Measurements from ENCODE around the gene INCENP. TPM values are rescaled to one million over a fixed set of nuclear protein-coding genes. Genes with fewer than 3 reads are reported as not detected.

INCENP gene
- total and polyA plus RNA-seq, 2 donors (not counting 1 experiment from before 2014, with no cell fraction given) = 8.9 to 37.8 TPM

GRCh38 chr11:62105667-62106191 is 18.1 kb upstream of the INCENP start:
- TF ChIP-seq CTCF (IDR thresholded peaks at IDR 0.05) (no peak), EZH2 (IDR thresholded peaks at IDR 0.05; ENCODE audit: borderline replicate concordance, insufficient read depth, low read depth, low read length, poor library complexity, severe bottlenecking) (no peak)
- intact Hi-C loops (cut with micrococcal nuclease) = no loop called here
- Mint-ChIP-seq H3K4me3 (no peak overlapping the region), H3K9me3 (ENCODE audit: insufficient read depth) (no peaks in the 10 kb centered on the region), H3K27ac (no peak overlapping the region), H3K4me1 (peaks cover 7% of the 10 kb centered on the region), H3K27me3 (no peaks in the 10 kb centered on the region)
- Histone ChIP-seq H3K79me2 (ENCODE audit: control insufficient read depth, insufficient read depth, low read length) (no peaks in the 10 kb centered on the region), H3K9me3 (ENCODE audit: control extremely low read depth in 1 of 3, control insufficient read depth in 2 of 3, insufficient read depth in 1 of 3, low read length in 2 of 3) (peaks cover 0 to 7% (median 0%) of the 10 kb centered on the region in 3 donors), H4K20me1 (ENCODE audit: control insufficient read depth, insufficient read depth, low read length, poor library complexity, severe bottlenecking) (no peaks in the 10 kb centered on the region), H3K4me1 (ENCODE audit: control insufficient read depth in 2 of 2, insufficient read depth in 2 of 2, low read length in 2 of 2) (peaks cover 0 to 4% of the 10 kb centered on the region in 2 donors), H3K4me3 (ENCODE audit: control extremely low read depth in 1 of 5, extremely low read depth in 1 of 5, insufficient read depth in 1 of 5, low read depth in 2 of 5, low read length in 4 of 5) (no peak overlapping the region), H3K27ac (ENCODE audit: low read length in 2 of 2) (no peak overlapping the region), H3K9ac (ENCODE audit: low read length) (no peak overlapping the region), H2AFZ (ENCODE audit: insufficient read depth, low read depth, low read length, poor library complexity, severe bottlenecking) (peak overlapping the region; percentile 61), H3K36me3 (replicated peaks in 1 of 2; ENCODE audit: control extremely low read depth in 1 of 2, control insufficient read depth in 1 of 2, extremely low read depth in 1 of 2, insufficient read depth in 2 of 2, low read length in 1 of 2) (no peaks in the 10 kb centered on the region), H3K4me2 (replicated peaks; ENCODE audit: low read depth, low read length, poor library complexity, severe bottlenecking) (peak overlapping the region; percentile 40), H3K27me3 (replicated peaks in 1 of 4; ENCODE audit: control extremely low read depth in 1 of 4, control insufficient read depth in 3 of 4, insufficient read depth in 4 of 4, low read length in 3 of 4) (peaks cover 0 to 2% (median under 1%) of the 10 kb centered on the region in 4 experiments)
- POLR2A ChIA-PET = no interaction called here
- WGBS (ENCODE audit: insufficient coverage) = no CpG with 5 or more reads among the region's 5 CpGs
- DNase-seq (no peak), ATAC-seq (ENCODE audit: low read depth) (no peak)
- CTCF ChIA-PET = interaction anchor here (0.6 to 9.6 kb wide), 15 partner anchors 10 to 617 kb away, joined by 3 to 222 read pairs (median 22); partner anchors contain the start of gene INCENP

- H3K27me3 Mint-ChIP-seq = no peaks in the 10 kb centered on the region
- H3K4me1 Mint-ChIP-seq = peaks cover 9% of the 10 kb centered on the region
- no peak overlapping the region for H2AFZ ChIP-seq (ENCODE audit: insufficient read depth, low read depth, low read length, poor library complexity, severe bottlenecking)
- no peaks in the 10 kb centered on the region for H4K20me1 ChIP-seq (ENCODE audit: control insufficient read depth, insufficient read depth, low read length, poor library complexity, severe bottlenecking)
- ATAC-seq (ENCODE audit: low read depth) (peak; percentile 63), DNase-seq (peak; percentile 80)
- no peak overlapping the region for H3K4me3 ChIP-seq (ENCODE audit: control extremely low read depth in 1 of 5, extremely low read depth in 1 of 5, insufficient read depth in 1 of 5, low read depth in 2 of 5, low read length in 4 of 5)
- WGBS (ENCODE audit: insufficient coverage) = 64% methylated on average over 10 of the region's 14 CpGs
- no peaks in the 10 kb centered on the region for H3K79me2 ChIP-seq (ENCODE audit: control insufficient read depth, insufficient read depth, low read length)
- H3K4me2 ChIP-seq (replicated peaks; ENCODE audit: low read depth, low read length, poor library complexity, severe bottlenecking) = no peak overlapping the region
- no peak for TF ChIP-seq EZH2 (IDR thresholded peaks at IDR 0.05; ENCODE audit: borderline replicate concordance, insufficient read depth, low read depth, low read length, poor library complexity, severe bottlenecking)
- TF ChIP-seq CTCF (IDR thresholded peaks at IDR 0.05) = peak; percentile 83
- no peak overlapping the region for H3K27ac Mint-ChIP-seq
- no peak overlapping the region for H3K9ac ChIP-seq (ENCODE audit: low read length)
- no peaks in the 10 kb centered on the region for H3K36me3 ChIP-seq (replicated peaks in 1 of 2; ENCODE audit: control extremely low read depth in 1 of 2, control insufficient read depth in 1 of 2, extremely low read depth in 1 of 2, insufficient read depth in 2 of 2, low read length in 1 of 2)
- intact Hi-C loops (cut with micrococcal nuclease) = loop anchor here (1.0 kb wide), 1 partner anchor 209 kb away; no protein-coding TSS in a partner anchor
- H3K4me3 Mint-ChIP-seq = no peak overlapping the region
- H3K27ac ChIP-seq (ENCODE audit: low read length in 2 of 2) = no peak overlapping the region
- no peaks in the 10 kb centered on the region for H3K9me3 Mint-ChIP-seq (ENCODE audit: insufficient read depth)
- H3K4me1 ChIP-seq (ENCODE audit: control insufficient read depth in 2 of 2, insufficient read depth in 2 of 2, low read length in 2 of 2) = peaks cover 0 to 12% of the 10 kb centered on the region in 2 donors
- ChIA-PET POLR2A (no interaction called here), CTCF (interaction anchor here (0.6 to 9.6 kb wide), 55 partner anchors 8 to 1265 kb away, joined by 3 to 222 read pairs (median 6); partner anchors contain the start of genes FADS2, FADS3, FEN1 and FTH1)
- peaks cover 0 to 7% (median 0%) of the 10 kb centered on the region in 3 donors for H3K9me3 ChIP-seq (ENCODE audit: control extremely low read depth in 1 of 3, control insufficient read depth in 2 of 3, insufficient read depth in 1 of 3, low read length in 2 of 3)
- H3K27me3 ChIP-seq (replicated peaks in 1 of 4; ENCODE audit: control extremely low read depth in 1 of 4, control insufficient read depth in 3 of 4, insufficient read depth in 4 of 4, low read length in 3 of 4) = peaks cover 0 to 3% (median under 1%) of the 10 kb centered on the region in 4 experiments
These were observed 15.6 kb upstream of the INCENP start for GRCh38 chr11:62108017-62108750.

Data from B cell (primary cell).